ENCODE results near the gene PMPCA.

Gene PMPCA

GRCh38 chr9:136441191-136441680 is 30.8 kb downstream of the PMPCA start:
- H3K4me3 Mint-ChIP-seq, result no peak overlapping the region
- H3K27me3 Mint-ChIP-seq, result no peaks in the 10 kb centered on the region
- H3K36me3 Mint-ChIP-seq, result no peaks in the 10 kb centered on the region
- H3K27ac Mint-ChIP-seq, result peak overlapping the region; percentile 16
- H3K4me1 Mint-ChIP-seq (ENCODE audit: low read depth), result peaks cover 20% of the 10 kb centered on the region
- H3K9me3 Mint-ChIP-seq (ENCODE audit: low read depth), result no peaks in the 10 kb centered on the region

DNA sequence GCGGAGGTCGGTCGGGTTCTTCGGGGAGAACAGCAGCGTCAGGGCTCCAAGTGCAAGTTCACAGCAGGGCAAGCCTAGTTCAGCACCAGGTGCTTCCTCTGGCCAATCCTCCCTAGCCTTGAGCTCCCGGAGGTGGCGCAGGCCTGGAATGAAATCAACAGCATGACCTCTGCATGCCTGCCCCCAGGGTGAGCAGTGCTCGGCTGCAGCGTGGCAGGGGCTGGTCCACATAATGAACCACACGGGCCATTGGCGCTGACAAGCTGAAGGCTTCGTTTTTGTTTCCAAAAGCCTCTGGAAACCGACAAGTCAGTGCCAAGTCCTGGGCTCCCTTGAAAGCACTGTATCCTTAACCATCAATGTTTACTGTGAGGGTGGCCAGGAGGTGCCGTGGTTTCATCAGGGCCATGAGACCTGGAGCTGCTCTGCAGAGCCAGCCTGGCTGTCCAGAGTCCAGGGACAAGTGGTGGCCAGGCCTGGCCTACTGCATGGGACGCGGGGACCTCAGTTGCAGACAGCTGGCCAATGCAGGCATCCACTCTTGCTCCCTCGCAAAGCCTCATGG is 31.3 kb downstream of the PMPCA start:
- H3K4me3 Mint-ChIP-seq, result no peak overlapping the region
- no peaks in the 10 kb centered on the region for H3K27me3 Mint-ChIP-seq
- peaks cover 16% of the 10 kb centered on the region for H3K4me1 Mint-ChIP-seq (ENCODE audit: low read depth)
- no peaks in the 10 kb centered on the region for H3K9me3 Mint-ChIP-seq (ENCODE audit: low read depth)
- H3K27ac Mint-ChIP-seq, result peak overlapping the region; percentile 16
- H3K36me3 Mint-ChIP-seq, result no peaks in the 10 kb centered on the region

DNA sequence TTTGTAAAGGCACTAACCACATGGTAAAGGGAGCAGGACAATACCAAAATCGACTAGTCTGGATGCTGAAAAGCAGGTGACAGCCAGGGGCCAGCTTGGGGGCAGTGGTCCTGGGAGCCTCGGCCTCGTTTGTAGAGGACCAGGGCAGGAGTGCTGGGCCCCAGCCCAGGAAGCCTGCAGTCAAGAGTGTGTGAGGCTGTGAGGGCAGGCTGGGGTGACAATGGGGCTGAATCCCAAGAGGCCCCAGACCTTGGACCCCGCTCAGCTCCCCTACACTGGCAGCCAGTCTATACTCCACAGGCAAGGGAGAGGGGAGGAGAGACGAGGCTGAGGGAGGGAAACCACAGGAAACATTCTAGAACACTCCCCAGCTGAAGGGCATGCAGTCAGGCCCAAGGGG is 31.8 kb downstream of the PMPCA start:
- Mint-ChIP-seq H3K36me3 (no peaks in the 10 kb centered on the region), H3K27ac (no peak overlapping the region), H3K27me3 (no peaks in the 10 kb centered on the region), H3K4me3 (no peak overlapping the region), H3K9me3 (ENCODE audit: low read depth) (no peaks in the 10 kb centered on the region), H3K4me1 (ENCODE audit: low read depth) (peaks cover 11% of the 10 kb centered on the region)

DNA sequence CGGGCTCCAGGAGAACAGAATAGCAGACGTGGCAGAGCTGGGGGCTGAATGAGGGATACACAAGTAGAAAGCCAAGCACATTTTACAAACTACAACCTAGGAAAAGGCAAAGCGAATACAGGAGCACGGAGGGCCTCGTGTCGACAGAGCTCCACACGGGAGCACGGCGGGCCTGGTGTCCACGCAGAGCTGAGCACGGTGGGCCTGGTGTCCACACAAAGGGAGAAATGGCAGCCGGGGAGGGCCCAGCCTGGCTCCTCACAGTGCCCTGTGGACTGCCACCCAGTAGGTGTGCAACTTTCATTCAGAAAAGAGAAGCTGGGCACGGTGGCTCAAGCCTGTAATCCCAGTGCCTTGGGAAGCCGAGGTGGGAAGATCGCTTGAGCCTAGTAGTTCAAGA is 32.6 kb downstream of the PMPCA start:
- Mint-ChIP-seq H3K4me1 (ENCODE audit: low read depth) (peaks cover 4% of the 10 kb centered on the region), H3K9me3 (ENCODE audit: low read depth) (no peaks in the 10 kb centered on the region), H3K27me3 (no peaks in the 10 kb centered on the region), H3K36me3 (no peaks in the 10 kb centered on the region), H3K27ac (no peak overlapping the region), H3K4me3 (no peak overlapping the region)

DNA sequence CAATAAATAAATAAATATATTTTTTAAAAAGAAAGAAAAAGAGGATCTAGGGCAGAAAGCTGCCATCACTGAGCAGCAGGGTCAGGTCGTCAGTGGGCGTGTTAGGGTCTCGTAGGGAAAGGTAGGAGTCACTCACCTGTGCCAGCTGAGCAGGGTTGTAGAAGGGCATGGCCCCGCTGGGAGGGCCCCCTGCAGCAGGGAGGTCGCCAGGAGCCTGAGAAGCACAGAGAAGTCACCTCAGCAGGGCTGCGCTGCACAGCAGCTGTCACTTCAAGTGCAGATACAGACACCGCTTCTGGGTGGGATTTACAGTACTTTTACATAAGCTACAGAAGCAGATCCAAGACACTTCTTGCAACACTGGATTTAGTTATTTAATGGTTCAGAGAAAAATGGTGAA is 33.2 kb downstream of the PMPCA start:
- H3K36me3 Mint-ChIP-seq, result no peaks in the 10 kb centered on the region
- no peaks in the 10 kb centered on the region for H3K4me1 Mint-ChIP-seq (ENCODE audit: low read depth)
- H3K27ac Mint-ChIP-seq, result no peak overlapping the region
- no peaks in the 10 kb centered on the region for H3K9me3 Mint-ChIP-seq (ENCODE audit: low read depth)
- no peaks in the 10 kb centered on the region for H3K27me3 Mint-ChIP-seq
- no peak overlapping the region for H3K4me3 Mint-ChIP-seq

- H3K36me3 Mint-ChIP-seq, result no peaks in the 10 kb centered on the region
- H3K4me1 Mint-ChIP-seq (ENCODE audit: low read depth), result no peaks in the 10 kb centered on the region
- H3K27ac Mint-ChIP-seq, result no peak overlapping the region
- no peaks in the 10 kb centered on the region for H3K27me3 Mint-ChIP-seq
- H3K4me3 Mint-ChIP-seq, result no peak overlapping the region
- no peaks in the 10 kb centered on the region for H3K9me3 Mint-ChIP-seq (ENCODE audit: low read depth)
These were observed 33.6 kb downstream of the PMPCA start for GRCh38 chr9:136444102-136444501.

- Mint-ChIP-seq H3K4me3 (no peak overlapping the region), H3K27me3 (no peaks in the 10 kb centered on the region), H3K27ac (no peak overlapping the region), H3K9me3 (ENCODE audit: low read depth) (no peaks in the 10 kb centered on the region), H3K36me3 (no peaks in the 10 kb centered on the region), H3K4me1 (ENCODE audit: low read depth) (no peaks in the 10 kb centered on the region)
These were observed 35.3 kb downstream of the PMPCA start for GRCh38 chr9:136445799-136446198.

GRCh38 chr9:136447173-136447778 is 36.8 kb downstream of the PMPCA start:
- Mint-ChIP-seq H3K36me3 (no peaks in the 10 kb centered on the region), H3K9me3 (ENCODE audit: low read depth) (no peaks in the 10 kb centered on the region), H3K4me1 (ENCODE audit: low read depth) (no peaks in the 10 kb centered on the region), H3K27me3 (no peaks in the 10 kb centered on the region), H3K4me3 (no peak overlapping the region), H3K27ac (no peak overlapping the region)

- Mint-ChIP-seq H3K4me3 (no peak overlapping the region), H3K36me3 (no peaks in the 10 kb centered on the region), H3K27me3 (no peaks in the 10 kb centered on the region), H3K27ac (no peak overlapping the region), H3K9me3 (ENCODE audit: low read depth) (no peaks in the 10 kb centered on the region), H3K4me1 (ENCODE audit: low read depth) (no peaks in the 10 kb centered on the region)
These were observed 38.2 kb downstream of the PMPCA start for GRCh38 chr9:136448655-136449054.

GRCh38 chr9:136451221-136451877 is 40.9 kb downstream of the PMPCA start:
- Mint-ChIP-seq H3K36me3 (no peaks in the 10 kb centered on the region), H3K9me3 (ENCODE audit: low read depth) (no peaks in the 10 kb centered on the region), H3K27me3 (no peaks in the 10 kb centered on the region), H3K27ac (no peak overlapping the region), H3K4me1 (ENCODE audit: low read depth) (no peaks in the 10 kb centered on the region), H3K4me3 (no peak overlapping the region)

DNA sequence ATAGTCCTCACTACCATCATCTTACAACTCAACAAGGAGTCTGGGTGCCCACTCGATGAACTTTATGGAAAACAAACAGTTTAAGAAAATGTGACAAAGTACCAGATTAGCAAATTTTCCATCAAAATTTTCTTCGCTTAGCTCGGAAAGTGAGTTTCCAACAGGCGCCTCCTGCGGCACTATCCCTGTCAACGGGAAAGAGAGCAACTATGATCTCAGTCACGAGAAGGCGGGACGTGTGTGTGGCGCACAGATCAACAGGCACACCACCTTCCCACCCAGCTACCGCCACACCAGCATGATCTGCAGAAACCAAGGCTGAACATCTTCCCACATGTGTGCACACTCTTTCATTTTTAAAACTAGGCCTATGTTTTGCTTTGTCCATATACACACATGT is 42.9 kb downstream of the PMPCA start:
- Mint-ChIP-seq H3K36me3 (no peaks in the 10 kb centered on the region), H3K27me3 (no peaks in the 10 kb centered on the region), H3K9me3 (ENCODE audit: low read depth) (no peaks in the 10 kb centered on the region), H3K4me3 (no peak overlapping the region), H3K27ac (peak overlapping the region; percentile 55), H3K4me1 (ENCODE audit: low read depth) (no peaks in the 10 kb centered on the region)

- Mint-ChIP-seq H3K36me3 (no peaks in the 10 kb centered on the region), H3K9me3 (ENCODE audit: low read depth) (no peaks in the 10 kb centered on the region), H3K27ac (peak overlapping the region; percentile 55), H3K4me1 (ENCODE audit: low read depth) (no peaks in the 10 kb centered on the region), H3K4me3 (no peak overlapping the region), H3K27me3 (no peaks in the 10 kb centered on the region)
These were observed 43.8 kb downstream of the PMPCA start for GRCh38 chr9:136454026-136454796.

DNA sequence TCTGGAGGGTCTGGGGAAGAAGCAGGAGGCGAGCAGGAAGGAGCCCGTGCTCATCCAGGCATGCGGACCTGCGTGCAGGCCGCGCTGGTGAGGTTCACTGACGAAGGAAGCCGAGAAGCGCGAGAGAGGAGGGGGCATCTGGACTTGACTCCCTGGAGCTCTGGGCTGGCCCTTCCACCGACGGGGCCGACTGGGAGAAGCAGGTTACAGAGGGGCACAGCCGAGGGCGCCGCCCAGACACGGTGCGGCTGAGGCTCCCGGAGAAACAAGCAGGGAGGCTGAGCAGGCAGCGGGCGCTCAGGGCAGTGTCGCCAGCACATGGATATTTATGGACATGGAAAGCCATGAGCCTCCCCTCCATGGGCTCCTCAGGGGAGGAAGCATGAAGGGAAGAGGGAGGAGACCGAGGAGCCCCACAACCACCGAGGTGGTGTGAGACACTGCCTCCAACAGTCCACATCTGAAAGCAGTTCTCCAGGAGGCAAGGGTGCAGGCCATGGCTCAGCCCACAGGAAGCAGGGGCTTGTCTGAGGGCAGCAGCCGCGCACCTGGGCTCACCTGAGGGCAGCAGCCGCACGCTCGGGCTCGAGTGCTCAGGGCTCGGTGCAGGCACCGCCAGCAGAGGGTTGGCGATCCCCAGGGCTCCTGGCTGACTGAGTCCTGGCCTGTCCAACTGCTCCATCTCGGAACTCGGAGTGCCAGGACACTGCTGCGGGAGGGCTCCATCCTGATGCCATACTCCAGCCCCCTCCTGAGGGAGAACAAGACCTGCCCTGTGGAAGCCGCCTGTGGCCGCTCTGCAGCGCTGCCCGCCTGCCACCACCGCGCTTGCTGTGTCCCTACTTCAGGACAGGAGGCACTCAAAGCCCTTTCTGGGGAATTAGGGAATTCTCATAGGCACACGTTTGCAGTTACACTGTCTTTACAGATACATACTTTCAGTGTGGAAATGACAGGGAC is 44.9 kb downstream of the PMPCA start:
- no peaks in the 10 kb centered on the region for H3K9me3 Mint-ChIP-seq (ENCODE audit: low read depth)
- H3K27ac Mint-ChIP-seq, result no peak overlapping the region
- H3K4me3 Mint-ChIP-seq, result no peak overlapping the region
- no peaks in the 10 kb centered on the region for H3K36me3 Mint-ChIP-seq
- no peaks in the 10 kb centered on the region for H3K27me3 Mint-ChIP-seq
- H3K4me1 Mint-ChIP-seq (ENCODE audit: low read depth), result no peaks in the 10 kb centered on the region

GRCh38 chr9:136456258-136456657 is 45.8 kb downstream of the PMPCA start:
- H3K27ac Mint-ChIP-seq, result no peak overlapping the region
- no peaks in the 10 kb centered on the region for H3K36me3 Mint-ChIP-seq
- H3K4me1 Mint-ChIP-seq (ENCODE audit: low read depth), result no peaks in the 10 kb centered on the region
- no peaks in the 10 kb centered on the region for H3K9me3 Mint-ChIP-seq (ENCODE audit: low read depth)
- H3K27me3 Mint-ChIP-seq, result no peaks in the 10 kb centered on the region
- no peak overlapping the region for H3K4me3 Mint-ChIP-seq

All from activated naive CD8-positive, alpha-beta T cell (primary cell).